GM12878 (cell line): ENCODE data around the gene TRIM71. TPM values are rescaled to one million over a fixed set of nuclear protein-coding genes. Genes with fewer than 3 reads are reported as not detected.

Source experiments
- ATAC-seq: fragments of 200-7000 bp; cut with Tn5 transposase; 3 replicates; pipeline ENCODE4 v1.9.1; 2020; ENCODE audit warnings: mild to moderate bottlenecking, moderate library complexity
- BruUV-seq: library from RNA; stranded (reverse); fragments of 400-500 nt; replicated peaks from 2 replicates; lab custom pipeline; 2021; lab: Mats Ljungman, UMichigan
- CTCF ChIA-PET: fragments of 300-600 bp; sonication (Branson Sonifier 250); formaldehyde crosslinking; extraction: SDS; loops from one replicate; lab custom pipeline; 2021; ENCODE audit warnings: inconsistent platforms; lab: Yijun Ruan, JAX
- POLR2A ChIA-PET: fragments of 350-600 bp; formaldehyde crosslinking; extraction: SDS; loops from one replicate; lab custom pipeline; 2021; ENCODE audit warnings: inconsistent platforms; lab: Charles Lee
- RAD21 ChIA-PET: fragments of 300-600 bp; sonication (Branson Sonifier 250); formaldehyde crosslinking; loops from one replicate; lab custom pipeline; 2023; ENCODE audit warnings: antibody characterized with exemption; ENCODE audit not compliant: unreplicated experiment; lab: Charles Lee
- SMC1A ChIA-PET: fragments of 300-600 bp; sonication (Branson Sonifier 250); formaldehyde crosslinking; loops from one replicate; lab custom pipeline; 2023; ENCODE audit not compliant: unreplicated experiment, uncharacterized antibody; lab: Charles Lee
- DNase-seq: peaks from one replicate; pipeline ENCODE4 v3.0.0-alpha.2; 2011; ENCODE audit warnings: low read depth, low spot score
- FAIRE-seq: peaks from 3 replicates; lab custom pipeline; 2011; peaks lifted over from hg19 to GRCh38; lab: Jason Lieb, UNC
- H2AFZ ChIP-seq: 2 replicates; pipeline ENCODE4 v1.6.0; 2011; ENCODE audit warnings: low read depth, low read length, control low read depth; ENCODE audit not compliant: control insufficient read depth
- H3K27ac ChIP-seq: 2 replicates; pipeline ENCODE4 v1.5.1; 2011; ENCODE audit warnings: control low read depth; ENCODE audit not compliant: control insufficient read depth, insufficient read depth
- H3K27me3 ChIP-seq, 2 experiments: replicated peaks in 1 of 2; 2 replicates each; pipeline versions ENCODE4 v1.6.0 to v1.6.1; 2011; ENCODE audit warnings: low read length in 1 of 2; ENCODE audit not compliant: control insufficient read depth in 2 of 2, insufficient read depth in 2 of 2
- H3K36me3 ChIP-seq, 2 experiments: 2 replicates each; pipeline ENCODE4 v1.5.1; 2011; ENCODE audit warnings: low read length in 1 of 2; ENCODE audit not compliant: control insufficient read depth in 2 of 2, insufficient read depth in 2 of 2
- H3K4me1 ChIP-seq: 2 replicates; pipeline ENCODE4 v1.6.1; 2011; ENCODE audit warnings: mild to moderate bottlenecking, low read length, moderate library complexity, mixed read lengths; ENCODE audit not compliant: control insufficient read depth, insufficient read depth
- H3K4me2 ChIP-seq: 2 replicates; pipeline ENCODE4 v1.6.0; 2011; ENCODE audit warnings: control low read depth; ENCODE audit not compliant: control insufficient read depth, insufficient read depth
- H3K4me3 ChIP-seq: fragments of 200-600 bp; sonication (generic); 2 replicates; pipeline ENCODE4 v1.5.1; 2016
- H3K79me2 ChIP-seq: 2 replicates; pipeline ENCODE4 v1.6.0; 2011; ENCODE audit warnings: low read length; ENCODE audit not compliant: control insufficient read depth, insufficient read depth
- H3K9ac ChIP-seq: 2 replicates; pipeline ENCODE4 v1.8.0; 2011; ENCODE audit warnings: low read length, control low read depth, mixed read lengths; ENCODE audit not compliant: control insufficient read depth, insufficient read depth
- H3K9me3 ChIP-seq: replicated peaks from 3 replicates; pipeline ENCODE4 v1.5.1; 2011; ENCODE audit warnings: mild to moderate bottlenecking, low read length; ENCODE audit not compliant: control insufficient read depth, insufficient read depth
- H4K20me1 ChIP-seq: 2 replicates; pipeline ENCODE4 v1.6.0; 2011; ENCODE audit not compliant: control insufficient read depth, insufficient read depth
- CTCF ChIP-seq, 3 experiments: IDR thresholded peaks in 2 of 3; conservative IDR thresholded peaks in 1 of 3; 2 replicates each; pipeline ENCODE4 v1.5.1; 2011; ENCODE audit warnings: low read depth in 3 of 3, low read length in 3 of 3, mild to moderate bottlenecking in 3 of 3, control low read depth in 2 of 3, moderate library complexity in 2 of 3, inconsistent platforms in 1 of 3, mixed read lengths in 1 of 3; ENCODE audit not compliant: control insufficient read depth in 2 of 3, insufficient read depth in 1 of 3; ENCODE audit errors: extremely low read depth in 1 of 3
- PAX5 ChIP-seq: IDR thresholded peaks from 2 replicates; pipeline ENCODE4 v1.6.1; 2011; ENCODE audit warnings: low read depth, low read length, borderline replicate concordance
- SMC3 ChIP-seq: IDR thresholded peaks from 2 replicates; pipeline ENCODE4 v1.6.1; 2011; ENCODE audit warnings: low read length, improper control_type of control experiment, borderline replicate concordance
- WGBS: methylation state at CpG from one replicate; pipeline ENCODE4 v1.1.6; 2016; ENCODE audit warnings: low lambda C conversion rate; ENCODE audit not compliant: insufficient replicate concordance, insufficient coverage; ENCODE audit errors: missing lambda C conversion rate; 5-methylcytosine and 5-hydroxymethylcytosine counted together
- in situ Hi-C: fragments of 300-500 bp; cut with MboI; formaldehyde crosslinking; loops from 9 replicates; pipeline ENCODE4 v1.14.3; 2018; ENCODE audit warnings: mixed read lengths
- intact Hi-C: fragments of 100-400 bp; cut with micrococcal nuclease; formaldehyde crosslinking; loops from one replicate; pipeline ENCODE4 v1.14.2; 2022; ENCODE audit not compliant: unreplicated experiment
- polyA plus RNA-seq, 11 experiments: library from polyadenylated mRNA; depleted of rRNA in 4 of 11; unstranded in 6 of 11; stranded (reverse) in 5 of 11; fragments of >200 nt; fragmentation: Nextera tagmentation in 4 of 11; fragmentation: Illumina TruSeq in 1 of 11; extraction: Ambion mirVana in 4 of 11; extraction: Trizol in 1 of 11; gene quantifications; 1 replicate in 1 of 11; 2 replicates in 10 of 11; pipeline versions ENCODE4 v1.2.1 to v1.2.3, GENCODE V29; 2011 to 2016; ENCODE audit warnings: inconsistent platforms in 2 of 11, missing spikeins in 2 of 11, low read depth in 1 of 11
- total RNA-seq, 4 experiments: library from RNA; depleted of rRNA in 3 of 4; stranded (reverse); fragments of >200 nt in 3 of 4; fragmentation: Illumina TruSeq in 1 of 4; extraction: Trizol in 1 of 4; gene quantifications; 2 replicates each; pipeline versions ENCODE4 v1.2.1 to v1.2.3, GENCODE V29; 2013 to 2021

Gene TRIM71
- total and polyA plus RNA-seq, 10 of the 15 experiments (the other 5 are each of a cell fraction or from before 2014, with no cell fraction given) = 0.02 to 1.8 (median 0.16) TPM

DNA sequence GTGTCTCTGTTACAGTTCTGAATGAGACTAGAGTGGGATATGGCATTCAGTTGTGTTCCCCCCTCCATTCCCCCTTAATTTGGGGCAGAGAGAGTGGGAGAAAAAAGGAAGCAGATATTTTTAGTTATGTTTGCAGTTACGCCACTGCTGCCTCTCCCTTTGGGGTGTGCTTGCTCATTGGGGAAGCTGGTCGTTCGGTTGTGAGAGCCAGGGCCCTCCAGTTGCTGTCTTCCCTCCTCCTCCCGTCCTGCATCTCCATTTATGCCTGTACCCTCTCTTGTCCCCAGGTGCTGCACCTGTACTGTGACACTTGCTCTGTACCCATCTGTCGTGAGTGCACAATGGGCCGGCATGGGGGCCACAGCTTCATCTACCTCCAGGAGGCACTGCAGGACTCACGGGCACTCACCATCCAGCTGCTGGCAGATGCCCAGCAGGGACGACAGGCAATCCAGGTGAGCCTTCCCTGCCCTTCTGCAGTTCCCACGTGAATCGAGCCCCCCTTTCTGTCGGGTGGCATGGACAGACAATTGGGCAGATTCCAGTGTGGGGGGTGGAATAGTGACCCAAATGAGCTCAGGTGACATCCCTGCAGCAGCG lies 55.8 kb downstream of the TRIM71 start:
- SMC1A ChIA-PET = interaction anchor here (0.6 to 6.9 kb wide), 12 partner anchors 9 to 69 kb away, joined by 3 to 44 read pairs (median 4); no protein-coding TSS in a partner anchor
- FAIRE-seq = no peak
- no TSS peak for BruUV-seq
- TF ChIP-seq PAX5 = no peak
- peak; percentile 24; the same call in 1 of the 2 replicates for TF ChIP-seq SMC3
- TF ChIP-seq CTCF (IDR thresholded peaks at IDR 0.05 in 2 of 3, conservative IDR thresholded peaks at IDR 0.05 in 1 of 3; ENCODE audit: control insufficient read depth in 2 of 3, extremely low read depth in 1 of 3, insufficient read depth in 1 of 3, low read depth in 3 of 3, low read length in 3 of 3) = peak in 2 of 3 experiments; percentile 23 to 24; a peak in 4 of 6 replicates
- TF ChIP-seq, all 136 proteins: peak for 2
- Histone ChIP-seq H4K20me1 (no peaks in the 10 kb centered on the region), H3K36me3 (no peaks in the 10 kb centered on the region), H3K27me3 (no peaks in the 10 kb centered on the region), H3K4me2 (no peak overlapping the region), H3K9me3 (no peaks in the 10 kb centered on the region), H3K4me3 (no peak overlapping the region), H3K27ac (no peak overlapping the region), H3K4me1 (peaks cover 6% of the 10 kb centered on the region; the same call in 1 of the 2 replicates), H3K9ac (no peak overlapping the region), H3K79me2 (no peaks in the 10 kb centered on the region), H2AFZ (no peak overlapping the region)
- CTCF ChIA-PET = interaction anchor here (0.6 to 4.8 kb wide), 12 partner anchors 9 to 201 kb away, joined by 3 to 43 read pairs (median 5); no protein-coding TSS in a partner anchor
- DNase-seq (no peak), ATAC-seq (peak; percentile 67)
- WGBS = 43% methylated on average over 12 of the region's 12 CpGs
- RAD21 ChIA-PET = interaction anchor here (0.8 to 3.7 kb wide), 3 partner anchors 15 to 75 kb away, joined by 5 to 25 read pairs (median 11); no protein-coding TSS in a partner anchor
- intact Hi-C loops (loop anchor here (2.0 kb wide), 1 partner anchor 61 kb away; no protein-coding TSS in a partner anchor), in situ Hi-C loops (no loop called here)
- POLR2A ChIA-PET = interaction anchor here (2.2 kb wide), 1 partner anchor 10 kb away, joined by 13 read pairs; no protein-coding TSS in a partner anchor
